SJSA1 (cell line): Measurements from ENCODE around the gene SDK1. TPM values are rescaled to one million over a fixed set of nuclear protein-coding genes. Genes with fewer than 3 reads are reported as not detected.
"Not testable (repeated sequence)": the region's sequence is repeated elsewhere in the genome, so short reads cannot be mapped to it uniquely, and the experiment has no call there.

ENCODE experiments used
- DNase-seq, 2 experiments: peaks; one replicate each; pipeline ENCODE4 v3.0.0-alpha.2; 2015 to 2020; ENCODE audit warnings: low spot score in 2 of 2, low read depth in 1 of 2
- H3K27ac ChIP-seq: fragments of 250-450 bp; sonication (Bioruptor Pico); 2 replicates; pipeline ENCODE4 v1.5.1; 2020; ENCODE audit warnings: mild to moderate bottlenecking, moderate library complexity
- H3K27me3 ChIP-seq: fragments of 250-450 bp; sonication (Bioruptor Pico); replicated peaks from 2 replicates; pipeline ENCODE4 v1.5.1; 2020; ENCODE audit warnings: mild to moderate bottlenecking, moderate library complexity
- H3K36me3 ChIP-seq: fragments of 250-450 bp; sonication (Bioruptor Pico); 2 replicates; pipeline ENCODE4 v1.5.1; 2020; ENCODE audit warnings: mild to moderate bottlenecking
- H3K4me1 ChIP-seq: fragments of 250-450 bp; sonication (Bioruptor Pico); replicated peaks from 2 replicates; pipeline ENCODE4 v1.6.1; 2021; ENCODE audit warnings: mild to moderate bottlenecking
- H3K4me3 ChIP-seq: fragments of 250-450 bp; sonication (Bioruptor Pico); 2 replicates; pipeline ENCODE4 v1.5.1; 2020; ENCODE audit warnings: mild to moderate bottlenecking
- H3K9me3 ChIP-seq: fragments of 250-450 bp; sonication (Bioruptor Pico); replicated peaks from 2 replicates; pipeline ENCODE4 v1.5.1; 2020; ENCODE audit warnings: mild to moderate bottlenecking
- total RNA-seq: library from RNA; depleted of rRNA; stranded (reverse); fragments of >200 nt; shearing (Covaris generic); gene quantifications from 2 replicates; pipeline ENCODE4 v1.2.3, GENCODE V29; 2014

The SDK1 gene
- total RNA-seq, 1 experiment from 2014 or later: 8.7 TPM

GRCh38 chr7:4226524-4226882 is 925.5 kb downstream of the SDK1 start:
- no peak overlapping the region for H3K27ac ChIP-seq
- H3K36me3 ChIP-seq: peaks cover 5% of the 10 kb centered on the region
- H3K9me3 ChIP-seq: no peaks in the 10 kb centered on the region
- no peak overlapping the region for H3K4me3 ChIP-seq
- no peak for DNase-seq
- H3K4me1 ChIP-seq: no peaks in the 10 kb centered on the region
- no peaks in the 10 kb centered on the region for H3K27me3 ChIP-seq

GRCh38 chr7:4227105-4228010 is 926.3 kb downstream of the SDK1 start:
- Histone ChIP-seq H3K27ac (no peak overlapping the region), H3K4me3 (no peak overlapping the region), H3K9me3 (no peaks in the 10 kb centered on the region), H3K27me3 (no peaks in the 10 kb centered on the region), H3K36me3 (no peaks in the 10 kb centered on the region), H3K4me1 (no peaks in the 10 kb centered on the region)
- no peak for DNase-seq

- no peaks in the 10 kb centered on the region for H3K36me3 ChIP-seq
- no peaks in the 10 kb centered on the region for H3K9me3 ChIP-seq
- H3K27me3 ChIP-seq: no peaks in the 10 kb centered on the region
- no peak for DNase-seq
- no peak overlapping the region for H3K27ac ChIP-seq
- no peak overlapping the region for H3K4me3 ChIP-seq
- H3K4me1 ChIP-seq: no peaks in the 10 kb centered on the region
Observed at GRCh38 chr7:4230352-4230751, 929.3 kb downstream of the SDK1 start.

GRCh38 chr7:4233146-4233545 is 932.1 kb downstream of the SDK1 start:
- Histone ChIP-seq H3K4me1 (no peaks in the 10 kb centered on the region), H3K9me3 (no peaks in the 10 kb centered on the region), H3K36me3 (no peaks in the 10 kb centered on the region), H3K27ac (no peak overlapping the region), H3K27me3 (no peaks in the 10 kb centered on the region), H3K4me3 (no peak overlapping the region)
- no peak for DNase-seq

- no peak overlapping the region for H3K4me3 ChIP-seq
- peaks cover 1% of the 10 kb centered on the region; the same call in 1 of the 2 replicates for H3K36me3 ChIP-seq
- H3K27me3 ChIP-seq: no peaks in the 10 kb centered on the region
- no peak for DNase-seq
- no peak overlapping the region for H3K27ac ChIP-seq
- no peaks in the 10 kb centered on the region for H3K4me1 ChIP-seq
- H3K9me3 ChIP-seq: no peaks in the 10 kb centered on the region
Observed at GRCh38 chr7:4233621-4234497, 932.8 kb downstream of the SDK1 start.

GRCh38 chr7:4234498-4234855 is 933.4 kb downstream of the SDK1 start:
- H3K9me3 ChIP-seq: no peaks in the 10 kb centered on the region

GRCh38 chr7:4234886-4235285 is 933.8 kb downstream of the SDK1 start:
- Histone ChIP-seq H3K4me3 (no peak overlapping the region), H3K27me3 (no peaks in the 10 kb centered on the region), H3K9me3 (no peaks in the 10 kb centered on the region), H3K36me3 (peaks cover 7% of the 10 kb centered on the region; the same call in 1 of the 2 replicates), H3K27ac (no peak overlapping the region), H3K4me1 (no peaks in the 10 kb centered on the region)
- DNase-seq: no peak

More at GRCh38 chr7:4234498-4234855, 933.4 kb downstream of the SDK1 start:
- H3K36me3 ChIP-seq: peaks cover 5% of the 10 kb centered on the region; the same call in 1 of the 2 replicates
- no peak overlapping the region for H3K27ac ChIP-seq
- no peaks in the 10 kb centered on the region for H3K27me3 ChIP-seq
- H3K4me3 ChIP-seq: no peak overlapping the region
- DNase-seq: no peak
- no peaks in the 10 kb centered on the region for H3K4me1 ChIP-seq

- Histone ChIP-seq H3K4me1 (no peaks in the 10 kb centered on the region), H3K27me3 (no peaks in the 10 kb centered on the region), H3K9me3 (no peaks in the 10 kb centered on the region), H3K36me3 (peaks cover 7% of the 10 kb centered on the region; the same call in 1 of the 2 replicates), H3K4me3 (no peak overlapping the region), H3K27ac (no peak overlapping the region)
- no peak for DNase-seq
Observed at GRCh38 chr7:4235596-4235995, 934.5 kb downstream of the SDK1 start.

- Histone ChIP-seq H3K27me3 (no peaks in the 10 kb centered on the region), H3K4me1 (no peaks in the 10 kb centered on the region), H3K4me3 (no peak overlapping the region), H3K27ac (no peak overlapping the region), H3K9me3 (no peaks in the 10 kb centered on the region), H3K36me3 (peaks cover 7% of the 10 kb centered on the region; the same call in 1 of the 2 replicates)
- DNase-seq: no peak
Observed at GRCh38 chr7:4236389-4236788, 935.3 kb downstream of the SDK1 start.

GRCh38 chr7:4236873-4237272 is 935.8 kb downstream of the SDK1 start:
- H3K27ac ChIP-seq, H3K9me3 ChIP-seq, H3K4me3 ChIP-seq, H3K36me3 ChIP-seq, H3K4me1 ChIP-seq, H3K27me3 ChIP-seq, DNase-seq: not testable (repeated sequence)

- Histone ChIP-seq H3K4me3 (no peak overlapping the region), H3K27ac (no peak overlapping the region), H3K4me1 (no peaks in the 10 kb centered on the region), H3K27me3 (no peaks in the 10 kb centered on the region), H3K36me3 (peaks cover 7% of the 10 kb centered on the region; the same call in 1 of the 2 replicates), H3K9me3 (no peaks in the 10 kb centered on the region)
- DNase-seq: no peak
Observed at GRCh38 chr7:4237296-4238235, 936.5 kb downstream of the SDK1 start.

- H3K27me3 ChIP-seq: no peaks in the 10 kb centered on the region
- H3K27ac ChIP-seq: no peak overlapping the region
- H3K4me1 ChIP-seq: no peaks in the 10 kb centered on the region
- no peaks in the 10 kb centered on the region for H3K9me3 ChIP-seq
- H3K36me3 ChIP-seq: peaks cover 12% of the 10 kb centered on the region
- H3K4me3 ChIP-seq: no peak overlapping the region
- no peak for DNase-seq
Observed at GRCh38 chr7:4238861-4239260, 937.8 kb downstream of the SDK1 start.

GRCh38 chr7:4240042-4240441 is 939.0 kb downstream of the SDK1 start:
- H3K4me1 ChIP-seq: no peaks in the 10 kb centered on the region
- no peak overlapping the region for H3K4me3 ChIP-seq
- H3K36me3 ChIP-seq: peaks cover 15% of the 10 kb centered on the region
- H3K27me3 ChIP-seq: no peaks in the 10 kb centered on the region
- no peak for DNase-seq
- no peaks in the 10 kb centered on the region for H3K9me3 ChIP-seq
- H3K27ac ChIP-seq: no peak overlapping the region
